Raji (cell line): ENCODE results near the gene OPRL1.

Experiments used
- POLR2A ChIP-seq: IDR thresholded peaks from 2 replicates; pipeline ENCODE4 v1.6.1; 2011; ENCODE audit warnings: low read depth, low read length, control low read depth; ENCODE audit not compliant: insufficient read depth

OPRL1 gene

DNA sequence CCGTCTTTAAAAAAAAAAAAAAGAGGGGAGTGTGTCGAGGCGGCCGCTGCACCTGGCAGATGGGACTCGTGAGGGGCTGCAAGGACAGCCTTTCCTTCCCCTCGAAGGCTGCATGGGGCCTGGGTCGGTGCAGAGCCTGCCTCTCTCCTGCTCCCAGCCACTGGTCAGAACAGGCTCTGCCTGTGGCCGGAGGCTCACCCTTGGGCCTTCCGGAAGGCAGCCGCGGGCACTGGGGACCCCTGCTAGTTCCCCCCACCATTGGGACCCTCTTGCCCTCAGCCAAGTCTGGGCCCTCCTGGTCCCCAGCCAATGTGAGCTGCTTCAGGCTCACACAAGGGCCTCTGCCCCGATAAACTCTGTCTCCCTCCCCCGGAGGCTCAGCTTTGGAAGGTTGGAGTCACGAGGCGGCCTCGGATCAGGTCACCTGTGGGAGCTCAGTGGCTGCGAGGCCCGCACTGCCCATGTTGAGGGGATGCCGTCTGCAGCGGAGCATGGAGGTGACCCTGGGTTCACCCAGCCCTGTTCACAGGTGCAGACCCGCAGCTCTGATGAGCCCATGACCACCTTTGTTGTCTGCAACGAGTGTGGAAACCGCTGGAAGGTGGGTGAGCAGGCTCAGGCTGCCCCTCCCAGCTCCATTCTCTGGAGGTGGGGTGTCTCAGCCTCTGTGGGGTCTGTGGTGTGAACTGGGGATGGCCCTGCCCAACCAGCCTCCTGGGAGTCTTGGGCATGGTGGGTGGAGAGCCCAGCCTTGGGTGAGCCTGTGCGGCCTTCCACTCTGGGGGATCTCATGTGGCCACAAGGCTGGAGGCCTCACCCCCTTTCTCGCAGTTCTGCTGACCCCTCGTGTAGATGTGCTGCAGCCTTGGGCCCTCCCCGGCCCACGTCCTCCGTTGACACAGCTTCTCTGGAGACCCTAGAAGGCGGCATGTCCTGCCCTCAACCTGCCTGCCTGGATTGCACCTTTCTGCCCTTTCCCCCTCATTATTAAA is 8.2 kb upstream of the OPRL1 start:
- peak; percentile 40 for TF ChIP-seq POLR2A

DNA sequence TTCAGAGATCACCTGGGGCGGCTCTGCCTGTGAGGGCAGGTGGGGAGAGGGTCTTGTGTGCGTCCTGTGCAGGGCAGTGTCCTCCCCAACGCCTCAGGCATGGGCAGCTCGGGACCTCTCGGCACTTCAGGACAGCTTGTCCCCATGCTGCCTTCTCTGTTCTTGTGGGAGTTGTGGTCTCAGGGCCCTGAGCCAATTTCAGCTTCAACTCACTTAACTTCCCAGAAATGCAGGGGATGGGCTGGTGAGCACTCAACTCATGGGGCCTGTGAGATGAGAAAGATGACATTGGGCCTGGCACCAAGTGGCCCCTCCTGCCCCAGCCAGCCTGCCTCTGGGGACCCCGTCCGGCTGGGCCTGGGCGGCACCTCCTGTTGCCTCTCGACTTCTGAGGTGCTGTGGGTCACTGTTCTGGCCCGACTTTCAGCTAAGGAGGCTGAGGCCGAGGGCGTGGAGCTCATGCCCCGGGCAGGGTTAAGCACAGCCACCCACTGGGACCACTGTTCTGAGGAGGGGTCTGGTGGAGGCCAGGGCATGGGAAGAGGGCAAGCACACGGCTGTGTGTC is 7.3 kb upstream of the OPRL1 start:
- no peak for TF ChIP-seq POLR2A

DNA sequence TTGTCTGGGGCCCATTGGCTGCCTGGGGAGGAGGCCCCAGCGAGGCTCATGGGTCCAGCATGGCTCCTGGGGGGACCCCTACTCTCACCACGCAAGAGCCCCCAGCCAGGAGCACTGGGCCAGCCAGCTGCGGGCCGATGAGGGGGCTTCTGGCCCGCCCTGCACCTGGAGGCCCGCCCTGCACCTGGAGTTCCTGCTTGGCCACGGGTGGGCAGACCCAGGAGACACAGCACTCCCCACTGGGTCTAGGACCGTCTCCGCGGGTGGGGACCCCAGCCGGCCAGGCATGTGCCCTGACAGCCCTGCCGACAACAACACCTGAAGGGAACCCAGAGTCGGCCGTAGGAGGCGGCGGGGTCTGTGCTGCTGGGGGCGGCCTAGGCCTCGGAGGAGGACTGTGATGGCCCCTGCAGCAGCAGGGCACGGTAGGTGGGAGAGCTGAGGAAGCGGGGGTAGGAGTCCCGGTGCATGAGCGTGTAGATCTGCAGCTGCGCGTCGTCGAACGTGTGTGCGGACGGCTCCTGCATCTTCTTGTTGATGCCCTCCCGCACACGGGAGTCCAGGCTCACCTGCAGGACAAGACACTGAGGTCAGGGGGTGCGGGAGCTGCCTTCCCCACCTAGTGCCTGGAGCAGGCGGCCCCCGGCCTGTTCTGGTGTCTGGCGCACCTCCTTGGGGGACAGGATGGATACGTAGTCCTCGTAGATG is 6.3 kb upstream of the OPRL1 start:
- TF ChIP-seq POLR2A: no peak

GRCh38 chr20:64074184-64074789 is 5.6 kb upstream of the OPRL1 start:
- no peak for TF ChIP-seq POLR2A

GRCh38 chr20:64074963-64075362 is 4.9 kb upstream of the OPRL1 start:
- no peak for TF ChIP-seq POLR2A

- no peak for TF ChIP-seq POLR2A
Measured at GRCh38 chr20:64075556-64075955, 4.3 kb upstream of the OPRL1 start.

DNA sequence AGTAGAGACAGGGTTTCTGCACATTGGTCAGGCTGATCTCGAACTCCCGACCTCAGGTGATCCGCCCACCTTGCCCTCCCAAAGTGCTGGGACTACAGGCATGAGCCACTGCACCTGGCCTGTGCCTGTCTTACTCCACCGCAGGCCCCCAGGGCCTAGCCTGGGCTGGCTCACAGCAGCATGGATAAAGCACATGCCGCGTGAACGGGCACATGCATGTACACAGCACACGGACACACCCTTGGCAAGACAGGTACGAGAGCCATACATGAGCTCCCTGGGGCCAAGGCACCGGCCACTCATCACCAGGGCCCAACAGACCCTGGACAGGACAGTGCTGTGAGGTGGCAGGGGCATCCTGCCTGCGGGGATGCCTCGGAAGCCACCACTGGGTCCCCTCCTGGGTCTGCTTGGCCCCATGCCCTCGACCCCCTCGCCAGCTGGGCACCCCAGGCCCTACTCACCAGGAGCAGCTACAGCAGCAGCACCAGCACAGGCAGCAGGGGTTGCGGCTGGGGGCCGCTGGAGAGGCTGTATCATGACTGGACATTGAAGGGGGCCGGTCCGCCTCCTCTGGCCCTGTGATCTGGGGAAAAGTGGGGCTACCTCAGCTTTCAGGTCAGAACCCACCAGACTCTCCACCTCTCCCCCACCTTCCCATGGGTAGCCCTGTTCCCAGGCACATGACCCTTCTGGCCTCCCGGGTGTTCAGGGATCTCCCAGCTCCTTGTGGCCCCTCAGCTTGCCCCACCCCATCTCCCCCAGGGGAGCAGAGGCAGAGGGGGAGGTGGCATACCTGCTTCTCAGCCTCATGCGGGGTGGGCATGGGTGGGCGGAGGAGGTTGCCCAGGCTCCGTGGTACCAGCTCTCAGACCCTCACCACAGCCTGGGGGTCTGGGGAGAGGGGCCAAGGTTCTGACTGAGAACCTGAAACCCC is 3.6 kb upstream of the OPRL1 start:
- no peak for TF ChIP-seq POLR2A

GRCh38 chr20:64077094-64077493 is 2.8 kb upstream of the OPRL1 start:
- TF ChIP-seq POLR2A: no peak

DNA sequence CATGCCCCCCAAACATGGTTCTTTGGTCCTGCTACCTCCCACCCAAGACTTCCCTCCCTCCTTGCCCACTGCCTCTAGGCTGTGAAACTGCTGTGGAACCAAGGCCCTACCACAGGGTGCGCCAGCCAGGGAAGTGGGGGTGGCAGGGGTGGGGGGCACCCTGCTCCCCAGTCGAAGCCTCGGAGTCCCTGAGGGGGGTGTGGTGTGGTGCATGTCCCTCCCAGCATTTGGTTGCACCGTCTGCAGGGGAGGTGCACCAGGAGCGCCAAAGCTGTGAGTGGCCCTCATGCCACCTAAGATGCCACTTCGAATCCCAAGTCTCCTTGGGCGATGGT is 2.4 kb upstream of the OPRL1 start:
- peak; percentile 45; the same call in 1 of the 2 replicates for TF ChIP-seq POLR2A

GRCh38 chr20:64077876-64078551 is 1.9 kb upstream of the OPRL1 start:
- peak; percentile 39; the same call in 1 of the 2 replicates for TF ChIP-seq POLR2A

- no peak for TF ChIP-seq POLR2A
Measured at GRCh38 chr20:64078934-64079272, 979 bp upstream of the OPRL1 start.

DNA sequence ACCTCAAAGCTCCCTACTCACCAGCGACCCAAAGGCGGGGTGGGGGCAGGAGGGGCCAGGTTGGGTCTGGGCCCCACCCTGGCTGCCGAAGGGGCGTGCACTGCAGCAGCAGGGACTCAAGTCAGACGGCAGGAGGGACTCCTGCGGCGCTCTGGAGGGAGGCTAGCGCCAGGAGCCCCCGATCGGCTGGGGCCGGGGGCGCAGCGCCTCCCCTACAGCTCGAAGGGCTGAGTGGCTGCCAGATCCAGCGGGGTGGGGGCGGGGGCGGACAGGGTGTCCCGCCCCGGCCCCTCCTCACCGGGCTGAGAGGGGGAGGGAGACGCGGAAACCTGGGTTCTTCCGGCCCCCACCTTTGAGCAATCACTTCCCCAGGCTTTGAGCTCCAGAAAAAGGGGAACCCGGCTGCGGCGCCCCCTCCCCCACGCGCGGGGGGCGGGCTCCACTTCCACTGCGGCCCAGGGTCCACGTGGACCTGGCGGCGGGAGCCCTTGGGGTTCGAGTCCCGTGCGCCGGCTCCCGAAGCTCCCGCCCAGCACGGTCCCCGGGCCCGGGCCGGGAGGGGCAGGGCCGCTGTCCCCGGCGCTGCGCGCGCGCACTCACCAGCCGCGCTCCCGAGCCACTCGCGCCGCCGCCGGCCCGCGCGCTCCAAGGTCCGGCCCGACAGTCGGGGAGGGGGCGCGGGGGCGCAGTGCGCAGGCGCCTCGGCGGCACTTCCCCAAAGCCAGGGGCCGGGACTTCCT is 439 bp upstream of the OPRL1 start, which contains the start of gene RGS19:
Gene RGS19, minus strand, starts transcription at position 246 of the 740 bp plus-strand sequence. CDS start 2,632 bp downstream, outside the sequence.
- peak; percentile 56 for TF ChIP-seq POLR2A

DNA sequence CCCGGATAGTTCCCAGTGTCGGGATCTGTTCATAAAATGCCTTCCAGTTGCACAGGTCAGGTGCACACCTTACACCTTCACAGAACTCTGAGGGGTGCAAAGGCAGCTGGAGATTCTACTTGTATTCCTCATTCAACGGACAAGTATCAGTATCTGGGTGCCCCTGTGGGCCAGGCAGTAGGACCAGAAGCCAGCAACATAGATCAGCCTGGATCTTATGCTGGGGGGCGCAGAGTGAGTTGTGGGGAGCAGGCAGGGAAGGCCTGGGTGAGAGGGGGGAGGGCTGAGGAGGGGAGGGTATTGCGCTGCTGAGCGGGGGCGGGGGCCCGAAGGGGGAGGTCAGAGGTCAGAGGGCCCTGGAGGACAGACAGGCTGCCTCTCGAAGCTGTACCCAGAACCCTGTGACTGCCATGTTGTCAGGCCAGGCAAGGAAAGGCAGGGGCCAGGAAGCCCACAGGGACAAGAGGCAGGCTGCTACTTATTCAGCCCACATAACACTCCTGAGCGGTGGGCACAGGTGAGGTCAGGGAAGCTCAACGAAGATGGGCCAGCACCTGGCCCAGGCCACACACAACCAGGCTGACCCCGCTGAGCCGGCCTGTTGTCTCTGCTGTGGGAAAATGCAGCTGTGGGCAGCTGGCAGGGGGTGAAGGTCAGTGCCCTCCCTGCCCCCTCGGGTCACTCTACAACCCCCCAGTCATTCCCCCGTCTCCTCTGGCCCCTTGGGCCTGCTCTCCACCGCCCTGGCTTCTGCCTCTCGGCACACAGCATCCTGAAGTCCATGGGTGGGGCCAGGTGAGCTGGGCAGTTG is 1.1 kb downstream of the OPRL1 start:
- TF ChIP-seq POLR2A: no peak

DNA sequence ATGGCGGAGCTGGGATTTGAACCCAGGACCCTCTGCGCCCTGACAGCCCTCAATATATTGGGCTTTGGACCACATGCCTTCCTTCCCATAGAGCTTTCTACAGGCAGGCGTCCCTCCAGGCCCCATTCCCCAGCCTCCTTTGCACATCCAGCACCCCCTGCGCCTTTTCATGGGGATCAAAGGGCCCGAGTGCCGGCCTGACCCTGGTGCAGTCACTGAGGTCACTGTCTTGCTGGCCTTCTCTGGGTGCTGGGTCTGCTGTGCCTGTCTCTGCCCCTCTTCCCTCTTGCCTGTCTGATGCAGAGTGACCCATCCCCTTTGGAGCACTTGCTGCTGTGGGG is 1.7 kb downstream of the OPRL1 start:
- no peak for TF ChIP-seq POLR2A
